Hematopoietic multipotent progenitor cell treated with erythropoietin and hydrocortisone succinate and interleukin-3 and kit ligand, for 6 days (in vitro differentiated cells): Measurements from ENCODE around the gene CENPB.
"Not testable (repeated sequence)": the region's sequence is repeated elsewhere in the genome, so short reads cannot be mapped to it uniquely, and the experiment has no call there.

Source experiments
- DNase-seq: peaks from one replicate; pipeline ENCODE4 v3.0.0-alpha.2; 2015

Gene CENPB

DNA sequence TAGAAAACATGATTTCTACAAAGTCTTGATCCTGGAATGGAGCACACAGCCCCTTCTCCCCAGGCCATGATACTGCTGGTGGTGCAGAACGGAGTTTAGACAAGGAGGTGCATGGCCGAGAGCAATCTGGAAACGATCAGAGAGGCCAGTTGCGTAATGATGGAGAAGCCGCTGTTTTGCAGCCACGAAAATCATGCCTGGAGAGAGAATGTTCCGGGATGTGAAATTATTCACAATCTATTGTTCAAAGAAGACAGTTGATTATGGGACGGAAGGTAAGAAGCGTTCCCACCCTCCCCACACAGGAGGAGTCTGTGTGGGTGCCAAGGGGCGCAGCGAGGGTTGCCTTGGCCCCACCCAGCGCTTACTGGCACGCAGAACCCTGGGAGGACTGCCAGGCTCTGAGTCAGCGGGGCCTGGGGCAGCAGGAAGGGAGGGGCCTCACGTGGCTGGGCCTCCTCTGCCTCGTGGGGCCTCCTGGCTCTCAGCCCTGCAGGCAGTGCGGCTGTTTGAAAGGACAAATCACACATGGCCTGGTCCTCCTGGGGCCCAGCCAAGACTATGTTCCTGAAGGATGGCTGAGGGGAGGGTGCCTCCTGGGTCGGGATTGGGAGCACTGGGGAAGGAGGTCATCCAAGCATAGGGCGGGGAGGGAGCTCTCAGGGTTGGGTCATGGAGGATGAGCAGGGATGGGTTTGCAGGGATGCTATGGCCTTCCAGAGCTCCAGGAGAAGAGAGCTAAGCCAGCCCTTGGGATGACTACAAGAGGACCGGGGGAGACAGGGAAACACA lies 25.1 kb upstream of the CENPB start:
- peak; percentile 98 for DNase-seq

DNA sequence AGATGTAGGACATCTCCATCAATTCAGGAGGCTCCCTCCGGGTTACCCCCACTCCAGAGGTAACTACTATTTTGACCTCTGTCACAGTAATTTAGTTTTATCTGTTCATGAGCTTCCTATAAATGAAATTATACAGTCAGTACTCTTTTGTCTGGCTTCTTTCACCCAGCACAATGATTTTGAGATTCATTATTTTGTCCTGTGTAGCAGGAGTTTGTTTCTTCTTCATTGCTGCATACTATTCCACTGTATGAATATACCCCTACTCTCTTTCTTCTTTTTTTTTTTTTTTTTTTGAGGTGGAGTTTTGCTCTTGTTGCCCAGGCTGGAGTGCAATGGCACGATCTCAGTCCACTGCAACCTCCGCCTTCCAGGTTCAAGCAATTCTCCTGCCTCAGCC lies 22.0 kb upstream of the CENPB start:
- DNase-seq, result no peak

- no peak for DNase-seq
These were observed 18.2 kb upstream of the CENPB start for GRCh38 chr20:3804781-3805180.

GRCh38 chr20:3804254-3804751 lies 17.8 kb upstream of the CENPB start:
- no peak for DNase-seq

GRCh38 chr20:3803854-3804253 lies 17.3 kb upstream of the CENPB start:
- DNase-seq, result no peak

DNA sequence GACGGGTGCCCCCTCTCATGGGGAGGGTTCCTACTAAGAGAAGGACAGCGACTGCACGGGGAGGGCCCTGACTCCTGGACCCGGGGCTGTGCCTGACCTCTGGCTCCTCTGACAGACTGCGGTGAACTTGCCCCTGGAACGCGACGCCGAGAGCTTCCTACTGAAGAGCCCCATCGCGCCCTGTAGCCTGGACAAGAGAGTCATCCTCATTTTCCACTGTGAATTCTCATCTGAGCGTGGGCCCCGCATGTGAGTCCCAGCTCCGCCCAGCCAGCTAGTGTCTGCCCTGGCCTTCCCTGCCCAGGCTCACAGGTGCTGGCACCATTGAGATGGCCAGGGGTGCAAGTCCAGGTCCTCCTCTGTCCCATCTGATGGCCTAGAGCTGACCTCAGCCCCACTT lies 16.7 kb upstream of the CENPB start:
- DNase-seq, result no peak

GRCh38 chr20:3802524-3803239 lies 16.1 kb upstream of the CENPB start:
- no peak for DNase-seq

- no peak for DNase-seq
These were observed 15.3 kb upstream of the CENPB start for GRCh38 chr20:3801846-3802245.

DNA sequence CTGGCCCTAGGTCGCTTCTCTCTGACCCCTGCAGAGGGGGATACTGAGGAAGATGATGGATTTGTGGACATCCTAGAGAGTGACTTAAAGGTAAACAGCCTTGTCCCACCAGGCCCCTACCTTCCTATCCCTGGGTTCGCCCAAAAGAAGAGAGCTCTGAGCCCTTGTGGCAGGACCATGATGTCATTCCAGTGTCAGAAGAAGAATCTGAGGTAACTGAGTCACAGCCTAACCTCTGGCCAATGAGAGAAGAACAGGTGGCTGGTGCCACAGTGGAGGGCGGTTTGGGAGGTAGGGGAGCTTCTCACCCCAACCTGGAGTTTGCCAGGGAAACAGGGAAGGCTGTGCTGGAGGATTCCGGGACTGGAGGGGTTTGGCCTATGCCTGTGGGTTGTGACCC lies 14.8 kb upstream of the CENPB start:
- DNase-seq, result no peak

DNA sequence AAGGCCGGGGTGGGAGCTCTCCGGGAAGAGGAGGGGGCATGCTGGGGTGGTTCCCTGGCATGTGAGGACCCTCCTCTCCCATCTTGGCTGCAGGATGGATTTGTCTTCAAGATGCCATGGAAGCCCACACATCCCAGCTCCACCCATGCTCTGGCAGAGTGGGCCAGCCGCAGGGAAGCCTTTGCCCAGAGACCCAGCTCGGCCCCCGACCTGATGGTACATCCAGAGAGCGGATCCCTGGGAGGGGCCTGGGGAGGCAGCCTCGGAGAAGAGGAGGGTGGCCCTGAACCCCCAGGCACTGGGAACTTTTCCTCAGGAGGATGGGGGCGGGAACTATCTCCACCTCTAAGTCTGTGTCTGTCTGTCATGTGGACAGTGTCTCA lies 14.3 kb upstream of the CENPB start:
- DNase-seq, result no peak

- no peak for DNase-seq
These were observed 13.8 kb upstream of the CENPB start for GRCh38 chr20:3800256-3800877.

- DNase-seq, result no peak
These were observed 12.3 kb upstream of the CENPB start for GRCh38 chr20:3798908-3799248.

DNA sequence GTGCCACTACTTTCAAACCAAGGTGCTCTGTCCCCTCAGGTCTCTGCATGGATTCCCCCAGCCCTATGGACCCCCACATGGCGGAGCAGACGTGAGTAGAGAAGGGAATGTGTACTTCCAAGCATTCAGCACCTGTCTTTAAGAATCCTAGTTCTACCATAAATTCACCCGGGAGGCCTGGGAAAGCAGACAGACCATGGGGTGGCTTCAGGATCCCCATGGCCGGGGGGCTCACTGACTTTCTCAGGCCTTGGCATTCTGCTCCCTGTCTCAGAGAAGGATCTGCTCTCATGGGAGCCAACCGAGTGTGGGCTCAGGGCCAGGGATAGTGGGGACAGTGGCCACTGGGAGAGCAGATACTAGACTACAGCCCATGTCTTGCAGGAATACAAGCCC lies 11.8 kb upstream of the CENPB start:
- DNase-seq, result no peak

DNA sequence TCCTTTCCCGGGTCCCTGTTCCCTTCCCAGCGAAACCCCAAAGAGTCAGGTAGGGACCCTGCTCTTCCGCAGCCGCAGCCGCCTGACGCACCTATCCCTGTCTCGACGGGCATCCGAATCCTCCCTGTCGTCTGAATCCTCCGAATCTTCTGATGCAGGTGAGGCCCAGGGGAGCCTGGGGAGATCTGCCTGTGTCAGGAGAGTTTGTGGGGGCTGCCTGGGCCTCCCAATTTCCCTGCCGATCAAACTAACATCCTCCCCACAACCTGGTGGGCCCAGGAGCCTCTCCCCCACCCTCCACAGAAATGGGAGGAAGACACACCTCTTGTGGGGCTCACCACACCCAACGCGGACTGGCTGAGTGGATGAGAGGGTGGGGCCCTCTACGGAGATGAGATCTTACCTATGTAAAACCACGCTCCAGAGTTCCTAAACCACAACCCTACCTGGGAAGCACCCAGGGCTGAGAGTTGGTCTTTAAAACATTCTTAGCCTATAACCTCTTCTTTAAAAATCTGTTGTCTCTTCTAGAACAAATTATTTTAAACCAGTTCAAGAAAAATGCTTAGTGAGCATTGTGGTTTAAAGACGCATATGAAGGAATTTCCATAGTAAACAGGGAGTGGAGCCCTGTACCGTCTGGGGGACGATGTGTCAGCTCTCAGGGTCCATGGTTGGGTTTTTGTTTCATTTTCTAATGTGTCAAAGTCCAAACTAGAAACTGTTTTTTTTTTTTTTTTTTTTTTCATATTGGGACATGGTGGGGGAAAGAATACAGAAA lies 11.2 kb upstream of the CENPB start:
- DNase-seq, result peak; percentile 54

GRCh38 chr20:3797226-3797545 lies 10.6 kb upstream of the CENPB start:
- DNase-seq, result no peak

DNA sequence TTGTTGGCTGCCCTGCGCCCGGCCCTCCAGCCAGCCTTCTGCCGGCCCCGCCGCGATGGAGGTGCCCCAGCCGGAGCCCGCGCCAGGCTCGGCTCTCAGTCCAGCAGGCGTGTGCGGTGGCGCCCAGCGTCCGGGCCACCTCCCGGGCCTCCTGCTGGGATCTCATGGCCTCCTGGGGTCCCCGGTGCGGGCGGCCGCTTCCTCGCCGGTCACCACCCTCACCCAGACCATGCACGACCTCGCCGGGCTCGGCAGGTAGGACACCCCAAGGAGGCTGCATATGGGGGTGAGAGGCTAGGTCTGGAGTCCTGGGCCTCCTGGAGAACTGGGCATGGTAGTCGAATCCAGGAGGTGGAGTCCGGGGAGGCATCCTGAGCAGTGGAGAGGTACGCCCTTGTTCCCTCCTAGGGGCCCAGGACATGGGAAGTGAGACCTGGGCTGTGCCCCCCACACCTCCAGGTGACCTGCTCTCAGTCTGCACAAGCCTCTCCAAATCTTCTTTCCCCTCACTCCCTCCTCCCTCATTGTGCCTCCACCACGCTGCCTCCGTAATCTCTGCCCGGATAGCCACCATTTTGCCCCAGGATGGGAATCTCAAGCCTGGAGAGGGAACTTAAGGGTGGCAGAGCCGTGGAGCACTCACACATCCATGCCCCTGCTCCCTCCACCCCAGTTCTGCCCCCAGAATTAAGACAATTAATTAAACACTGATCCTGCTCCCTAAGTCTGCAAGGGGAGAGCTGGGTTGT lies 10.1 kb upstream of the CENPB start:
- DNase-seq, result no peak

DNA sequence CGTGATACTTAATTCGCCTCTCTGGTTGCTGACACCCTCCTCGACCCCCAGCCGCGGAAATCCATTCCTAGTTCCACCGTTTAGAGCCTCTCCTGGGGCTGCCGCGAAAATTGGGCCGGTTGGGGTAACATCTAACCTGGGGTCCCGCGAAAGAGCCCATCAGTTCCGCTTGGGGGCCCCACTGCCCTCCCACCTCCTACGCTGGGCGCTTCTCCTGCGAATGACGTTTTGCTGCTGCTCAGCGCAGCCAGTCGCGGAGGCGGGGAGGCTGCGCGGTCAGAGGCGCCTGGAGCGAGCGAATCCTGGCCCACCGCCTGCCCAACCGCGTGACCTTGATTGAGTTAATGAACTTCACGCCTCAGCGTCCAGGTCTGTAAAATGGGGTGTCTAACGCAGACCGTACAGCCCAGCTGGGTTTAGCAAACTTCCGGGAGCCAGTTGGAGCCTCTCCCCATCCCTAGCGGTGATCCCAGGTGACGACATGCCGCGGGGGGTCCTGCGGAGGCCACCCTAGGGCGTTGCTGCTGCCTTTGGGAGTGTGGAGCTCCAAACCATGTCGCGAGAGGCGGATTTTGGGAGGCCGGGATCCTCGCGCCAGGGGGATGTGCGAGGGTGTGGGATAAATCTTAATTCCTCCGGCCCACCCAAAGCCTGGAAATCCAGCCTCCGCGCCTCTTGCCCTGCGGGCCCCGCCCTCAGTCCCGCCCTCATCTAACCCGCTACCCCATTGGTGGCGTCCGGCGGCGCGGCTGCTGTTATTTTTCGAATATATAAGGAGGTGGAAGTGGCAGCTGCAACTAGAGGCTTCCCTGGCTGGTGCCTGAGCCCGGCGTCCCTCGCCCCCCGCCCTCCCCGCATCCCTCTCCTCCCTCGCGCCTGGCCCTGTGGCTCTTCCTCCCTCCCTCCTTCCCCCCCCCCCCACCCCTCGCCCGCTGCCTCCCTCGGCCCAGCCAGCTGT lies 9.2 kb upstream of the CENPB start, which contains the start of gene CDC25B:
CDC25B (plus strand) TSS at position 800 of the 958 bp plus-strand sequence. CDS start 222 bp downstream, outside the sequence.
- DNase-seq, result peak; percentile 95

GRCh38 chr20:3794701-3795420 lies 8.3 kb upstream of the CENPB start:
- no peak for DNase-seq

GRCh38 chr20:3794168-3794567 lies 7.6 kb upstream of the CENPB start:
- DNase-seq, result not testable (repeated sequence)

- not testable (repeated sequence) for DNase-seq
These were observed 2.7 kb upstream of the CENPB start for GRCh38 chr20:3789201-3789600.
